ENCODE results near the gene OSBPL3. TPM values are rescaled to one million over a fixed set of nuclear protein-coding genes. Genes with fewer than 3 reads are reported as not detected.

OSBPL3 gene
- total and polyA plus RNA-seq, 2 experiments from 2014 or later: 21.8 to 25.8 TPM

- TF ChIP-seq EZH2phosphoT487 (IDR thresholded peaks at IDR 0.05; ENCODE audit: insufficient read depth, low read depth) (no peak), EZH2 (IDR thresholded peaks at IDR 0.05; ENCODE audit: insufficient read depth, poor library complexity, severe bottlenecking) (no peak)
- DNase-seq: no peak
- no peaks in the 10 kb centered on the region; the same call in 1 of the 2 replicates for H4K20me1 ChIP-seq (ENCODE audit: insufficient read depth)
- no peaks in the 10 kb centered on the region for H3K9me2 ChIP-seq (ENCODE audit: insufficient read depth)
- in situ Hi-C loops (cut with MboI): no loop called here
- no peaks in the 10 kb centered on the region for H3K9me3 ChIP-seq (ENCODE audit: low read depth)
- no peak overlapping the region for H3K4me3 ChIP-seq
- H2AFZ ChIP-seq: no peak overlapping the region
- H3K36me3 ChIP-seq (ENCODE audit: low read depth): no peaks in the 10 kb centered on the region
- no peak overlapping the region for H3K27ac ChIP-seq
- peaks cover 99% of the 10 kb centered on the region for H3K79me2 ChIP-seq (ENCODE audit: insufficient read depth)
- H3K9ac ChIP-seq: no peak overlapping the region
- no peak overlapping the region for H3K4me2 ChIP-seq (ENCODE audit: unreplicated experiment)
- H3K27me3 ChIP-seq (replicated peaks; ENCODE audit: insufficient read depth): no peaks in the 10 kb centered on the region
- peaks cover 16% of the 10 kb centered on the region for H3K4me1 ChIP-seq (ENCODE audit: insufficient read depth)
- H3F3A ChIP-seq (ENCODE audit: insufficient read depth): 0 out of 2 replicates have a peak, but pooled peaks cover 4% of the 10 kb centered on the region
Measured at GRCh38 chr7:24958399-24958798, 21.6 kb downstream of the OSBPL3 start.

GRCh38 chr7:24956021-24956420 is 24.0 kb downstream of the OSBPL3 start:
- in situ Hi-C loops (cut with MboI): no loop called here
- Histone ChIP-seq H3K9me2 (ENCODE audit: insufficient read depth) (no peaks in the 10 kb centered on the region), H2AFZ (no peak overlapping the region), H3K27ac (0 out of 2 replicates have a peak overlapping the region, but pooled peaks have one; percentile 11), H4K20me1 (ENCODE audit: insufficient read depth) (no peaks in the 10 kb centered on the region; the same call in 1 of the 2 replicates), H3K27me3 (replicated peaks; ENCODE audit: insufficient read depth) (no peaks in the 10 kb centered on the region), H3K9ac (no peak overlapping the region), H3K79me2 (ENCODE audit: insufficient read depth) (peaks cover 100% of the 10 kb centered on the region), H3K4me3 (no peak overlapping the region), H3K4me2 (ENCODE audit: unreplicated experiment) (peak overlapping the region; percentile 8), H3K36me3 (ENCODE audit: low read depth) (no peaks in the 10 kb centered on the region), H3F3A (ENCODE audit: insufficient read depth) (0 out of 2 replicates have a peak, but pooled peaks cover 4% of the 10 kb centered on the region), H3K4me1 (ENCODE audit: insufficient read depth) (peaks cover 14% of the 10 kb centered on the region), H3K9me3 (ENCODE audit: low read depth) (no peaks in the 10 kb centered on the region)
- DNase-seq: peak; percentile 71
- TF ChIP-seq EZH2 (IDR thresholded peaks at IDR 0.05; ENCODE audit: insufficient read depth, poor library complexity, severe bottlenecking) (no peak), EZH2phosphoT487 (IDR thresholded peaks at IDR 0.05; ENCODE audit: insufficient read depth, low read depth) (no peak)
- 26 to 30% methylated on average over 3 of the region's 3 CpGs for WGBS, 2 experiments (ENCODE audit: low coverage in 1 of 2, low lambda C conversion rate in 2 of 2, missing lambda C conversion rate in 2 of 2)

- no peaks in the 10 kb centered on the region; the same call in 1 of the 2 replicates for H4K20me1 ChIP-seq (ENCODE audit: insufficient read depth)
- TF ChIP-seq EZH2 (IDR thresholded peaks at IDR 0.05; ENCODE audit: insufficient read depth, poor library complexity, severe bottlenecking) (no peak), EZH2phosphoT487 (IDR thresholded peaks at IDR 0.05; ENCODE audit: insufficient read depth, low read depth) (no peak)
- no peak overlapping the region for H3K4me3 ChIP-seq
- no peaks in the 10 kb centered on the region for H3K36me3 ChIP-seq (ENCODE audit: low read depth)
- H3K9ac ChIP-seq: no peak overlapping the region
- H3F3A ChIP-seq (ENCODE audit: insufficient read depth): 0 out of 2 replicates have a peak, but pooled peaks cover 4% of the 10 kb centered on the region
- no peak overlapping the region for H3K27ac ChIP-seq
- H3K9me3 ChIP-seq (ENCODE audit: low read depth): no peaks in the 10 kb centered on the region
- H2AFZ ChIP-seq: no peak overlapping the region
- H3K27me3 ChIP-seq (replicated peaks; ENCODE audit: insufficient read depth): no peaks in the 10 kb centered on the region
- no peak overlapping the region for H3K4me2 ChIP-seq (ENCODE audit: unreplicated experiment)
- DNase-seq: no peak
- WGBS, 2 experiments (ENCODE audit: low coverage in 1 of 2, low lambda C conversion rate in 2 of 2, missing lambda C conversion rate in 2 of 2): 95 to 100% methylated on average over 1 of the region's 1 CpG
- H3K4me1 ChIP-seq (ENCODE audit: insufficient read depth): peaks cover 14% of the 10 kb centered on the region
- peaks cover 100% of the 10 kb centered on the region for H3K79me2 ChIP-seq (ENCODE audit: insufficient read depth)
- in situ Hi-C loops (cut with MboI): no loop called here
- no peaks in the 10 kb centered on the region for H3K9me2 ChIP-seq (ENCODE audit: insufficient read depth)
Measured at GRCh38 chr7:24955313-24955712, 24.7 kb downstream of the OSBPL3 start.

GRCh38 chr7:24952464-24952863 is 27.5 kb downstream of the OSBPL3 start:
- H3F3A ChIP-seq (ENCODE audit: insufficient read depth): peaks cover 4% of the 10 kb centered on the region; the same call in 1 of the 2 replicates
- H3K4me1 ChIP-seq (ENCODE audit: insufficient read depth): peaks cover 21% of the 10 kb centered on the region
- no peaks in the 10 kb centered on the region for H3K9me2 ChIP-seq (ENCODE audit: insufficient read depth)
- H3K9me3 ChIP-seq (ENCODE audit: low read depth): no peaks in the 10 kb centered on the region
- no peak for DNase-seq
- 100% methylated on average over 2 of the region's 2 CpGs for WGBS, 2 experiments (ENCODE audit: low coverage in 1 of 2, low lambda C conversion rate in 2 of 2, missing lambda C conversion rate in 2 of 2)
- H3K36me3 ChIP-seq (ENCODE audit: low read depth): no peaks in the 10 kb centered on the region
- TF ChIP-seq EZH2phosphoT487 (IDR thresholded peaks at IDR 0.05; ENCODE audit: insufficient read depth, low read depth): no peak
- no peak for TF ChIP-seq EZH2 (IDR thresholded peaks at IDR 0.05; ENCODE audit: insufficient read depth, poor library complexity, severe bottlenecking)
- no peak overlapping the region for H3K4me3 ChIP-seq
- no peak overlapping the region for H2AFZ ChIP-seq
- H3K27me3 ChIP-seq (replicated peaks; ENCODE audit: insufficient read depth): no peaks in the 10 kb centered on the region
- H3K79me2 ChIP-seq (ENCODE audit: insufficient read depth): peaks cover 100% of the 10 kb centered on the region
- no peak overlapping the region for H3K9ac ChIP-seq
- H4K20me1 ChIP-seq (ENCODE audit: insufficient read depth): no peaks in the 10 kb centered on the region; the same call in 1 of the 2 replicates
- H3K4me2 ChIP-seq (ENCODE audit: unreplicated experiment): no peak overlapping the region
- in situ Hi-C loops (cut with MboI): no loop called here
- H3K27ac ChIP-seq: no peak overlapping the region

Measured in GM23248 (cell line).